Stimulated activated CD4-positive, alpha-beta T cell treated with anti-CD3 and anti-CD28 coated beads, Interleukin-12 subunit alpha, Interleukin-12 subunit beta, amount 100 ng/mL, for 24 hours (primary cell): ENCODE measurements around the gene AP3D1.
A peak's percentile ranks its signal among the peaks of the same experiment; 100 is the strongest.

Experiments
- DNase-seq, 2 experiments: peaks; one replicate each; pipeline ENCODE4 v3.0.0-alpha.2; 2020; ENCODE audit warnings: low read depth in 2 of 2

Gene AP3D1

GRCh38 chr19:2061495-2062388 is 89.6 kb downstream of the AP3D1 start:
- peak; percentile 98 for DNase-seq

GRCh38 chr19:2060884-2061494 is 90.4 kb downstream of the AP3D1 start:
- DNase-seq, result no peak

- no peak for DNase-seq
Observed at GRCh38 chr19:2059422-2060201, 91.8 kb downstream of the AP3D1 start.

GRCh38 chr19:2058570-2059421 is 92.6 kb downstream of the AP3D1 start:
- DNase-seq, result no peak

- no peak for DNase-seq
Observed at GRCh38 chr19:2057484-2058469, 93.6 kb downstream of the AP3D1 start.

- DNase-seq, result no peak
Observed at GRCh38 chr19:2056837-2057192, 94.6 kb downstream of the AP3D1 start.

- DNase-seq, result no peak
Observed at GRCh38 chr19:2055931-2056836, 95.2 kb downstream of the AP3D1 start.

GRCh38 chr19:2054763-2055162 is 96.6 kb downstream of the AP3D1 start:
- DNase-seq, result no peak

- DNase-seq, result no peak
Observed at GRCh38 chr19:2053601-2054389, 97.6 kb downstream of the AP3D1 start.

GRCh38 chr19:2051773-2052704 is 99.3 kb downstream of the AP3D1 start:
- no peak for DNase-seq

- DNase-seq, result peak; percentile 90 to 92
Observed at GRCh38 chr19:2050991-2051772, 100.2 kb downstream of the AP3D1 start, which contains the start of gene MKNK2. MKNK2 (minus strand) TSS chr19:2051244; CDS start chr19:2050851, 393 bp downstream.
